Skin epidermis (tissue), 12 donors: ENCODE results near the gene DOHH.

Experiments
- H3K27ac ChIP-seq, 21 experiments: fragments of 200-600 bp; sonication (generic) in 11 of 21; one replicate each; pipeline ENCODE4 v1.5.0; 2020; ENCODE audit warnings: mild to moderate bottlenecking in 3 of 21, inconsistent platforms in 2 of 21, moderate library complexity in 2 of 21
- H3K4me3 ChIP-seq, 7 experiments: fragments of 200-600 bp; sonication (generic) in 2 of 7; one replicate each; pipeline ENCODE4 v1.5.0; 2020; ENCODE audit warnings: inconsistent platforms in 2 of 7, mild to moderate bottlenecking in 2 of 7, moderate library complexity in 1 of 7

Gene DOHH

GRCh38 chr19:3500429-3501101 lies at the start of gene DOHH:
TSS of gene DOHH (minus strand) at chr19:3500674. CDS start at chr19:3496814, 3,860 bp downstream.
- H3K27ac ChIP-seq = peak within 1 kb of the TSS; percentile 88 to 100 (median 98)
- H3K4me3 ChIP-seq = peak within 1 kb of the TSS; percentile 77 to 99 (median 89)

GRCh38 chr19:3549816-3550215 lies 49.3 kb upstream of the DOHH start:
- no peak overlapping the region for H3K4me3 ChIP-seq
- H3K27ac ChIP-seq = no peak overlapping the region

GRCh38 chr19:3548606-3549005 lies 48.1 kb upstream of the DOHH start:
- no peak overlapping the region for H3K4me3 ChIP-seq
- H3K27ac ChIP-seq = no peak overlapping the region

GRCh38 chr19:3547767-3548282 lies 47.4 kb upstream of the DOHH start:
- Histone ChIP-seq H3K4me3 (no peak overlapping the region), H3K27ac (peak overlapping the region in 1 of 21 experiments; percentile 31)

GRCh38 chr19:3547301-3547731 lies 46.8 kb upstream of the DOHH start:
- no peak overlapping the region for H3K4me3 ChIP-seq
- H3K27ac ChIP-seq = no peak overlapping the region

- no peak overlapping the region for H3K27ac ChIP-seq
- H3K4me3 ChIP-seq = no peak overlapping the region
Observed at GRCh38 chr19:3546119-3546518, 45.6 kb upstream of the DOHH start.

GRCh38 chr19:3545669-3546034 lies 45.2 kb upstream of the DOHH start:
- H3K4me3 ChIP-seq = no peak overlapping the region
- H3K27ac ChIP-seq = peak overlapping the region in 2 of 21 experiments; percentile 0 to 16

- H3K4me3 ChIP-seq = no peak overlapping the region
- peak overlapping the region in 3 of 21 experiments; percentile 0 to 16 (median 8) for H3K27ac ChIP-seq
Observed at GRCh38 chr19:3544742-3545668, 44.5 kb upstream of the DOHH start.

GRCh38 chr19:3544058-3544376 lies 43.5 kb upstream of the DOHH start:
- H3K4me3 ChIP-seq = no peak overlapping the region
- H3K27ac ChIP-seq = peak overlapping the region in 1 of 21 experiments; percentile 0

GRCh38 chr19:3543150-3544057 lies 42.9 kb upstream of the DOHH start:
- Histone ChIP-seq H3K4me3 (no peak overlapping the region), H3K27ac (peak overlapping the region in 2 of 21 experiments; percentile 0 to 12)

- no peak overlapping the region for H3K27ac ChIP-seq
Observed at GRCh38 chr19:3539756-3540118, 39.3 kb upstream of the DOHH start.

GRCh38 chr19:3538965-3539755 lies 38.7 kb upstream of the DOHH start, which contains the start of gene TEKTIP1:
TSS of gene TEKTIP1 (plus strand) at chr19:3539174. CDS start at chr19:3539178, 4 bp downstream.
- Histone ChIP-seq H3K4me3 (no peak within 1 kb of the TSS), H3K27ac (peak within 1 kb of the TSS in 5 of 21 experiments; percentile 36 to 75 (median 67))

More at GRCh38 chr19:3539756-3540118, 39.3 kb upstream of the DOHH start:
- H3K4me3 ChIP-seq = no peak overlapping the region

- Histone ChIP-seq H3K4me3 (no peak overlapping the region), H3K27ac (peak overlapping the region in 5 of 21 experiments; percentile 36 to 75 (median 67))
Observed at GRCh38 chr19:3538258-3538929, 37.9 kb upstream of the DOHH start.

GRCh38 chr19:3537438-3538240 lies 37.2 kb upstream of the DOHH start:
- peak overlapping the region in 13 of 21 experiments; percentile 4 to 75 (median 66) for H3K27ac ChIP-seq
- H3K4me3 ChIP-seq = no peak overlapping the region

GRCh38 chr19:3537101-3537437 lies 36.6 kb upstream of the DOHH start:
- Histone ChIP-seq H3K27ac (peak overlapping the region in 14 of 21 experiments; percentile 4 to 75 (median 63)), H3K4me3 (no peak overlapping the region)

- no peak overlapping the region for H3K4me3 ChIP-seq
- H3K27ac ChIP-seq = peak overlapping the region in 13 of 21 experiments; percentile 29 to 75 (median 66)
Observed at GRCh38 chr19:3536429-3537100, 36.1 kb upstream of the DOHH start.

GRCh38 chr19:3535981-3536380 lies 35.5 kb upstream of the DOHH start:
- Histone ChIP-seq H3K4me3 (no peak overlapping the region), H3K27ac (peak overlapping the region in 10 of 21 experiments; percentile 23 to 75 (median 46))
